ENCODE data around the gene BAZ2B.

DNA sequence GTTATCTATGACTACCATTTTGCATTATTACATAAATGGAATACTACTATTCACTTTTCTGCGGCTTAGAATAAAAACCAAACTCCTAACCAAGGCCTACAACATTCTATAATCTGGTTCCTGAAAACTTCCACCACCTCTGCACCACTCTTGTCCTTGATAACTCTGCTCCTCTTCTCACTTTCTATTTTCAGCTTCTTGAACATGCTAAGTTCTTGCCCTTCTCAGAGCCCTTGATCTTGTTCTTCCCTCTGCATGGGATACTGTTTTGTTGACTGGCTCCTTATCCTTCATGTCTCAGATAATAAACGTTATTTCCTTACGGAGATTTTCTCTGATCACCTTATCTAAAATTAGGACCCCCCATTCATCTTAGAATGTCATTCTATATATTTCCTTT lies 264.4 kb downstream of the BAZ2B start:
- TF ChIP-seq POLR2A (IDR thresholded peaks at IDR 0.05; ENCODE audit: low read length) (no peak), GATA1 (IDR thresholded peaks at IDR 0.05; ENCODE audit: low read depth, low read length) (no peak)

Data from erythroblast (primary cell).